HG03571 (cell line): ENCODE data around the gene GADD45B.
"Not testable (repeated sequence)": the region's sequence is repeated elsewhere in the genome, so short reads cannot be mapped to it uniquely, and the experiment has no call there.

Experiments used
- ATAC-seq: cut with Tn5 transposase; IDR thresholded peaks from one replicate; pipeline ENCODE4 v1.9.1; 2021; ENCODE audit not compliant: unreplicated experiment

The GADD45B gene

DNA sequence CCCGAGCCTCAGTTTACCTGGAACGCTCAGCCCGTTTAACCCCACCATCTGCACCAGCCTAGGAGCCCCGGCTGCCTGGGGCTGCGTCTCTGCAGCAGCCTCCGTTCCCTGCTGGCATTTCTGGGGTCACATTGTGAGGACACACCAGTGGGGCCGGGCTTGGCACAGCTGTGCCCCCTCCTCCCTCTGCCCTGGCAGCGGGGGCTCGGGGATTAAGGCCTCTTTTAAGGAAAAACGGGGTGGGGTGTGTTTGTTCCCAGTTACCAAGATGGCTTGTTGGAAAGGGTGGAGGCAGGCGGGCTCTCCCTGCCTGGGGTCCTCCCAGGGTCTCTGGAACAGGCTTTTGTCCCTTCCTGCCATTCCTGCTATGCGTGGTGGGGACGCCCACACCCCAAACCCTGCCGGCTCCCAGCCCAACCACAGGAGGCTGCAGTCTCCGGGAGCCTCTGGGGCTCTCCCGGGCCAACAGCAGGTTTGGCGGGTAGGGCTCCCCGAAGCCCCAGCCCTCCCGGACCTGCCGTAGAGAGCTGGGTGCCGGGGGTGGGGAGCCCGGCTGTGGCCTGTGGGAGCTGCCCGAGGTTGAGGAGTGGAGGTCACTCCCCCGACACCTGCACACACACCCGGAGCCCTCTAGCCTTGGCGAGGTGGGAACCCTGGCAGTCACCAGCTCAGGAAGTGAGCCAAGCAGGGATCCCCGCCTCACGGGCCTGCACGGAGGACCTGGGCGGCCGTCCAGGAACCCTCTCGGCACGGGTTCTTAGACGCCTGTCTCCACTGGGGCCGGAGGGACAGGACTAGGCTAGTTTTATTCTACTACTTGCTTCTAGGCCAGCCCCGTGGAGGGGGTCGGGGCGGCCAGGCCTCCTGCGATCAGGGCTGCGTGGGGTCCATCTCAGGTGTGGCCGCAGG is 36.9 kb downstream of the GADD45B start:
- no peak for ATAC-seq

DNA sequence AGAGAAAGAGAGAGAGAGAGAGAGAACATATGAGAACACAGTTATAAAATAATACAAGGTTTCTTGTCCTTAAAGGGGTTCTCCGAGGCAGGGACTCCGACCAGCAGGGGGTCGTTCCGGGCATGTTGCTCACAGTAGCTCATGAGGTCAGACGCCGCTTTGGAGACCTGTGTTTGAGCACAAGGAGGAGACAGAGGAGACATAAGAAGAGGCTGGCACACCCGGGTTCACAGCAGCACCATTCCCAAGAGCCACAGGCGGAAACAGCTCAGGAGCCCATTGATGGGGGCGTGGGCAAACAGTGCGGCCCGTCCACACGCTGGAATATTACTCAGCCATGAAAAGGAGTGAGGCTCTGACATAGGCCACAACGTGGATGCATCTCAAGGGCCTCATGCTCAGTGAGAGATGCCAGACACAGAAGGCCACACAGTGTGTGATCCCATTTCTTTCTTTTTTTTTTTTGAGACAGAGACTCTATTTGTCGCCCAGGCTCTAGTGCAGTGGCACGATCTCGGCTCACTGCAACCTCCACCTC is 39.1 kb downstream of the GADD45B start:
- ATAC-seq = no peak

DNA sequence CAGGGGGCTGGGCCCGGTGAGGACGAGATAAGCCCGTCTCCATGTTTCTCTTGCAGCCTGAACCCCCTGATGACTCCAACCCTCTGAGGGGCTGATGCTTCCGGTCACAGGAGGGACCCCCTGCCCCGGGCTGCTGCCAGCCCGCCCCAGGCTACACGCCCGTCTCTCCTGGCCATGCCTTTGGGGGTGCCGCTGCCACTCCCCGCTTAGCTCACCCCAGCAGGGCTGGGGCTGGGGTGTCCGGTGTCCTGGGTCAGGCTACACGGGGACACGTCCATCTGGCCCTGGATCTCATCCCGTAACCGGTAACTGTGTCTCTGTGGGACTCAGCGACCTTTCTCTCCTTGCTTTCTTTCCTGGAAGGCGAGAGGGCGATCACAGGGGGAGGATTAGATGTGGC is 40.8 kb downstream of the GADD45B start:
- no peak for ATAC-seq

DNA sequence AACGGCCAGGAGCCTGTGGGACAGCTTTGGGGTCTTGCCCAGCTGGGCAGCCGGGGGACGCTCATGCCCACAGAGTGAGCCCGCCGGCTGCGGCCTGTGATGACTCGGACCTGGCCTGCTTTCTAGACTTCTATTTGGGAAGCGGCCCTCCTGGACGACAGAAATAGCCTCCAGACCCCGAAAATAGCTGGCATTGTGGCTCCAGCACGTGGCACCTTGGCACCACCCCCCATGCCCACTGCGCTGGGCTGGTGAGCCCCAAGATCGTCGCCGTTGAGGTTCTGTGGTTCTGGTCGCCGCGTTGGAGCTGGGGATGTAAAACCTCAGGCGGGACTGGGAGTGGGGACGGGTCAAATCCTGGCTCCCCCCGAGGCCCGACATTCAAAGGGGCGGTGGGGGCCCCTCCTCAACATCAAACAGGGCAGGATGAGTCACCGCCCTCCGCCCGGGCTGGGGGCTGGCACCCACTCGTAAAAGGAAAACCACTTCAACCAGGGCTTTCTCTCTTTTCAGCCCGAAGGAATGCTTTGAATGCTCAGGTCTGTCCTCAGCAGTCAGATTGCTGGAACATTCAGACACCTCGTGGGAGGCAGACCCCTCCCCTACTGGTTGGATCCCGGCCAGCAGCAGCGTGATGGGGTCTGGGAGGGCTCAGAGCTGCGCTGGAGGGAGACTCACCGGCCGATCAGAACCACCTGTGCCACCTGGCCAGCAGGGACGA is 42.1 kb downstream of the GADD45B start:
- no peak for ATAC-seq

DNA sequence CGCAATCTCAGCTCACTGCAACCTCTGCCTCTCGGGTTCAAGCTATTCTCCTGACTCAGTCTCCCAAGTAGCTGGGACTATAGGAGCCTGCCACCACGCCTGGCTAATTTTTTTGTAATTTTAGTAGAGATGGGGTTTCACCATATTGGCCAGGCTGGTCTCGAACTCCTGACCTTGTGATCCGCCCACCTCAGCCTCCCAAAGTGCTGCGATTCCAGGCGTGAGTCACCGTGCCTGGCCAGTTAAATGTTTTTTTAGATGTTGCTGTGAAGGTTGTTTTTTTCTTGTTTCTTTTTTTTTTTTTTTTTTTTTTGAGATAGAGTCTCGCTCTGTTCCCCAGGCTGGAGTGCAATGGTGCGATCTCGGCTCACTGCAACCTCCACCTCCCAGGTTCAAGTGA is 42.9 kb downstream of the GADD45B start:
- ATAC-seq = not testable (repeated sequence)

DNA sequence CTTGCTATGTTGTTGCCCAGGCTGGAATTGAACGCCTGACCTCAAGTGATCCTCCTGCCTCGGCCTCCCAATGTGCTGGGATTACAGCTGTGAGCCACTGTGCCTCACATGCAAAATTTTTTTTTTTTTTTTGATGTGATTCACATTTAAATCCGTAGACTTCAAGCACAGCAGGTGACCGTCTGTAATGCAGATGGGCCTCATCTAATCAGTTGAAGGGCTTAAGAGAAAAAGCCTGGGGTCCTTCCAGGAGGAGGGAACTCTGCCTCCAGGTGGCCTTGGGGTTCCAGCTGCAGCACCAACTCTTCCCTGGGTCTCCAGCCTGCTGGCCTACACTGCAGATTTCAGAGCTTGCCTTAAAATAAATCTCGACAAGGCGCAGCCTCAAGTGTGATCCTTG is 43.6 kb downstream of the GADD45B start:
- ATAC-seq = no peak

DNA sequence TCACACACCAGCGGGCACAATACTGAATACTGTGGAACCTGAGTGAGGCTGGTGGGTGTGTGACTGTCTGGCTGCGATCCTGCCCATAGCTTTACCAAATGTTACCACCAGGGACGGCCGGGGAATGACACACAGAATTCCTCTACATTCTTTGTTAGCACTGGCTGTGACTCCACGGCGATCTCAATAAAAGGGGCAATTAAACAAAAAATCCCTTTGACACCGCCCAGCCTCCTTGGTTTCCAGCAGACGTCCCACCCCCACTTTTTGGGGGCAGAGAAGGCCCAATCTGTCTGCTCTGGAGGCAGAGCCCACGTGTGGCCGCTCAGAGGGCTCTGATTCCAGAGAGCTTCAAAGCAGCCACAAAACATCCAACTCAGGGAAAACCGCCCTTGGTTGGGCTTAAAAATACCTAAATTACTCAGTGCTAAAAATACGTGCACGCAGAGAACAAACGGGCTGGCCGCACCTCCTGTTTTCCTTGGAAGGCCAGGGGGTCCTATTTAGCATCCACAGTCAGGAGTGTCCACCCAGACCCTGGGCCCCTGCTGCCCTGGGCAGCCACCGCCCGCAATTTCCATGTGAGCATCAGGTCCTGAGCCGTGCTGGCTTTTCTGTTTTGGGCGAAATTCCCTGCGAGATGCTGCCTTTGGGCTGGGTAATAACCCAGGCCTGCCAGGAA is 47.8 kb downstream of the GADD45B start:
- no peak for ATAC-seq

DNA sequence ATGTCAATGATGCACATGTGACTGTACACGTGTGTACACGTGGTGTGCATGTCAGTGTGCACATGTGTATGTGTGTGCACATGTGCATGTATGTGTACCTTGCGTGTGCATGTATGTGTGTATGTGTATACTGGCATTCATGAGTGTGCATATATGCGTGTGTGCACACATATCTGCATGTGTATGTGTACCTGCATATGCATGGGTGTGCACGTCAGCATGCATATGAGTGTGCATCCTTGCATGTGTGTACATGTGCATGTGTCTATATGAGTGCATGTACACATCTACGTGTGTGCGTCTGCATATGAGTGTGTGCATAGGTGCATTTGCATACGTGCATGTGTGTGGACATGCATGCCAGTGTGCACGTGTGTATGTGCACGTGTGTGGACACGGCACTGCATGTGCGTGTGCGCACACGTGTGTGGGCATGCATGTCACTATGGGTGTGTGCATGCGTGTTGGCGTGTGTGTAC is 48.5 kb downstream of the GADD45B start:
- no peak for ATAC-seq

DNA sequence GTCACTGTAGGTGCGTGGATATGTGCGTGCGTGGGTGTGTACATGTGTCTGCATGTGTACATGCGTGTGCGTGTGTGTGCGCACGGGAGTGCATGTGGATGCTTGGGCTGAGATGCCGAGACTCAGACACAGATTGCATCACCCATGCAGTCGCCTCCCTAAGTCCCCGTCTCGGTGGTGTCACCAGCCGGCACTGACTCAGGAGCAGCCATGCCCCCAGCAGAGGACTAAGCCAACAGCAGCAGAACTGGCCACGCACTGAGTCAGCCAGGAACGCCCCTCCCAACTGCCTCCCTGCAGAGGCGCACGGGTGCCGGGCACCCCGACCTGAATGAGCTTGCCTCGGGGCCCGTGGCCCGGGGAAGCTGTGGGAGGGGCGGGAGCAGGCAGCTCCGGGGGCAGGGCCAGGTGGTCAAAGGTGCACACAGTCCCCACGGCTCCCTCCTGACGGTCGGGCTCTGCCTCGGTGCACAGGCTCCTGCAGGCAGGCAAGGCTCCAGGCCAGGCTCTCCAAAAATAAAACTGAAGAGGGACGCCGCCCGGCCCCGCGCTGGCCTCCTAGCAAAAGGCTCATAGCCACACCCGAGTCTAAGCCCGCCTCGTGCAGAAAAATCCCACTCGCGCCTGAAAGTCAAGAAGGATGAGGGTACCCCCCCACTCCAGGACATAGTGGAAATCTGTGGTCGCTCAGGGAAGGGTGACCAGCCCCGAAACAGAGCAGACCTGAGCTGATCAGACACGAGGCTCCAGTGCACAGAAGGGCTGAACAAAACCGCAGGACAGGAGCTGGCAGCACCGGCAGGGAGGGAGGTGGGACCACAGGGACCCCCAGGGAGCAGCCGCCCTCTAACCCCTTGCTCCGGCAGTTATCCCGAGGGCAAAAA is 49.2 kb downstream of the GADD45B start:
- no peak for ATAC-seq

DNA sequence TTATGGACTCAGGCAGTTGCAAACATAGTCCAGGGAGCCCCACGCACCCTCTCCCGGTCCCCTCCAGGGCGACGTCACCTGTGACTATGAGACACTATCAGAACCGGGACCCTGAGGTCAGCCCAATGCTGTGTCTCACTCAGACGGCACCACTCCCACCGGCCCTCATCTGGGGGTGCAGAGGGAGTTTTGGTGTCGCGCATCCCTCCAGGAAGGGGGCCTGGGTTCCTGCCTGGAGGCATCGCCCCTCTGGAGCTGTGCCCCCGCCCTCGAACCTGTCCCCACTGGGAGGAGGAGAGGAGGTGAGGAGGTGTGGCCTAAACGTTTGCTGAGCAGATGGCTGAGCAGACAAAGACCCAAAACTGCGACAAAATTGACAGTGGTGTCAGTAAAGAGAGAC is 51.2 kb downstream of the GADD45B start:
- ATAC-seq = no peak

DNA sequence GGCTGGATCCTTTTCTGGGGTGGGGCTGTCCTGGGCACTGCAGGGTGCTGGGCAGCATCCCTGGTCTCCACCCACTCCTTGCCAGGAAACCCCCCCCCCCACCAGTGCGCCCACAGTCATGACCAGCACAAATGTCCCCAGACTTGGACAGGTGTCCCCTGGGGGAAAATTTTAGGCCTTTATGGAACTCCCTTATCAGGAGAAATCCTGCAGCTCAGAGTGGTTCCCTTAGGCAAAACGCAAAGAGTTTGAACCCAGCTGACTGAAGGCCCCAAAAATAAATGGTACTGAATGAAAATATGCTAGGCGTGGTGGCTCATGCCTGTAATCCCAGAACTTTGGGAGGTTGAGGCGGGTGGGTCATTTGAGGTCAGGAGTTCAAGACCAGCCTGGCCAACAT is 51.8 kb downstream of the GADD45B start:
- no peak for ATAC-seq
